HG03139 (cell line): ENCODE data around the gene C19orf47.
A peak's percentile ranks its signal among the peaks of the same experiment; 100 is the strongest.

ENCODE experiments used
- ATAC-seq: cut with Tn5 transposase; IDR thresholded peaks from one replicate; pipeline ENCODE4 v1.9.1; 2021; ENCODE audit not compliant: unreplicated experiment

Gene C19orf47

DNA sequence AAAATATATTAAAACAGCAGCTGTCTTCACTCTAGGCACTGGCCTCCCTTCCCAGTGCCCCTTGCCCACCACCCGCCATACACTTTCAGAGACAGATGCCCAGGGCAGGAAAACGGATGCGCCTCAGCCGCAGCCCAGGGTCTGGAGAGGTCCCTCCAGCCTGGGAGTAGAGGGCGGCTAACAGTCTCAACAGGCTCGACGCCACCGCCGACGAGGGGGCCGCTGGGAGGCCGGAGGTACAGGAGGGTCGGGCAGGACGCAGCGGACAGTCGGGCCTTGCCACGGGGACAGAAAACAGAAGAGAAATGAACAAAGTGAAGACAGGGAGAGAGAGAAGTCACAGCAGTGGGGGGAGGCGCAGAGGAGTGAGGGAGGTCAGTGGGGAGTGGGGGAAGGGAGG is 27.1 kb downstream of the C19orf47 start:
- no peak for ATAC-seq

DNA sequence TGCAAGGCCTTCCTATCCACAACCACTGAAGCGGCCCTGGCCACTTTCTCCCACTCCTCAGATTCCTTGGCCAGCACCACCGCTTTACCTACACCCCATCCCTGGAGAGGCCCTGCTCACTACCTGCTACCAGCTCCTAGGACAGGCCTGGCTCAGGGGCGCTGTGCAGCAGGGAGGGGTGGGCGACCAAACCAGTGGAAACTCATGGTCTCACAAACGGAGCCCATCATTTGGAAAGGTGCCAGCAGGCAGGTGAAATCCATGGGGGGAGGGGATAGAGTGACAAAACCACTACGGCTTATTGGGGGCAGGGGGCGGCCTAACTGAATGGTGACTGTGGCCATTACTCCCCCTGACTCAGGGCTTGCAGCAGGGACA is 27.6 kb downstream of the C19orf47 start:
- no peak for ATAC-seq

DNA sequence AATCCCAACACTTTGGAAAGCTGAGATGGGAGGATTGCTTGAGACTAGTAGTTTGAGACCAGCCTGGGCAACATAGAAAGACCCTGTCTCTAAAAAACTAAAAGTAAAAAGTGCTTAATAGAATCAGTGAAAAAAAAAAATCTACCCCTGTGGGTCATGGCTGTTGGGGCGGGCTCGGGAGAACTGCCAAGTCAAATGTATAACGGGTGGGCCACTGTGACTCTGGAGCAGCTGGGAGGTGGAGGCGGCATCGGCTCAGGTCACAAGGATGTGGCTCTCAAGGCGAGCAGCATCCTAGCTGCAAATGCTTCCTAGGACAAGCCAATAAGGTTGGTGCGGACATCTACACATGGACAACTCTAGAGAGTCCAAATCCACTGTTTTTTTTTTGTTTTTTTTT is 30.9 kb downstream of the C19orf47 start:
- ATAC-seq: no peak

DNA sequence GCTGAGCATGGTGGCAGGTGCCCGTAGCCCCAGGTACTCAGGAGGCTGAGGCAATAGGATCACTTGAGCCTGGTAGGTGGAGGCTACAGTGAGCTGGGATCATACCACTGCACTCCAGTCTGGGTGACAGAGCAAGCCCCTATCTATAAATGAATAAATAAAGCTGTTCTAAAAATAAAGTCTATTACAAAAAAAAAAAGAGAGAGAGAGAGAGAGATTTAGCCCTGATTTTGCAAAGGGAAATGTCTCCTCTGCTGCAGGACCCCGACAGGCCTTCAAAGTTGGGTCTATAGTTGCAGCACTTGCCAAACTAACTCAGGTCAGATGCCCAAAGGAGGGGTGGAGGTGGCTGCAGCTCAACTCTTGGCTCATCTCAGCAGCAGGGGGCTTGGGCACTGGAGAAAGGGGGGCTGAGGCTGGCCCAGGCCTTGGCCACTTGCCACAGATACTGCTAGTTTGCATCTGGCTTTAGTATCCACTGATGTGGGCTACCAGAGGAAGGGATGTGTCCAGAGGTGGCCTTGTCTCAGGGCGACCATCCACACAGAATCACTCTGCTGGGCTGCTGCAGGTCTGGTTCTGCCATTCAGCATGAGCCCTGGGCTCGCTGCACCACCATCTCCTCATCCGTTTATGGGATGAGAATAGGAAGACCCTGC is 32.3 kb downstream of the C19orf47 start:
- ATAC-seq: no peak

DNA sequence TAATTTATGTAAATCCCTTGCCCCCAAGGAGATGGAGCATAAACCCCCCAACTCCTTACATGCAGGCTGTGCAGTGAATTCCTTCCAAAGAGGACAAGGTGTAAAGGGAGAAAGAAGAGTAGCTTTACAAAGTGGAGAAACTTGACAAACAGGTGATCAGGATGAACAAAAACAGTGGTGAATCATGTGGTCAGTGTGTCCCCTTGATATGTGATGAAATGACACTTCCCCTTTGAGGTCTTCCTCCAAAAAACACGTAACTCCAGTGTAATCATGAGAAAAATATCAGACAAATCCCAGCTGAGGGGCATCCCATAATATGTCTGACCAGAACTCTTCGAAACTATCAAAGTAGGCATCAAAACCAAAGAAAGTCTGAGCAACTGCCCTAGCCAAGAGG is 33.5 kb downstream of the C19orf47 start:
- no peak for ATAC-seq

DNA sequence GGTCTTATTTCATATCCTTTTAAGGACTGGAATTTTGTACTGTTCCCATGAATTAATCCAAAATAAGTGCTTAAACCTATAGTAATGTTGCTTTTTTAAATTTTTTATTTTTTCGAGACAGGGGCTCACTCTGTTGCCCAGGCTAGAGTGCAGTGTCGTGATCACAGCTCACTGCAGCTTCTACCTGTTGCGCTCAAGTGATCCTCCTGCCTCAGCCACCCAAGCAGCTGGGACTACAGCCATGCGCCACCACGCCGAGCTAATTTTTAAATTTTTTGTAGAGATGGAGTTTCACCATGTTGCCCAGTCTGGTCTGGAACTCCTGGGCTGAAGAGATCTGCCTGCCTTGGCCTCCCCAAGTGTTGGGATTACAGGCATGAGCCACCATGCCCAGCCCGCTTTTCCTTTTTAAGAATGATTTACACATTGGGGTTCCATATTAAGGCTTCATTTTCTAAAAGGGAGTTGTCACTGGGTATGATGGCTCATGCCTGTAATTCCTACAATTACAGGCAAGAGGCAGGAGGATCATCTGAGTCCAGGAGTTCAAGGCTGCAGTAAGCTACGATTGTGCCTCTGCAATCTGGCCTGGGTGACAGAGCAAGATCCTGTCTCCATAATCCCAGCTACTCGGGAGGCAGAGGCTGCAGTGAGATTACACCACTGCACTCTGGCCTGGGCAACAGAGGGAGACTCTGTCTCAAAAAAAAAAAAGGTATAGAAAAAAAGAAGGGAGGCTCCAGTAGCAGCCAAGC is 34.8 kb downstream of the C19orf47 start:
- no peak for ATAC-seq

DNA sequence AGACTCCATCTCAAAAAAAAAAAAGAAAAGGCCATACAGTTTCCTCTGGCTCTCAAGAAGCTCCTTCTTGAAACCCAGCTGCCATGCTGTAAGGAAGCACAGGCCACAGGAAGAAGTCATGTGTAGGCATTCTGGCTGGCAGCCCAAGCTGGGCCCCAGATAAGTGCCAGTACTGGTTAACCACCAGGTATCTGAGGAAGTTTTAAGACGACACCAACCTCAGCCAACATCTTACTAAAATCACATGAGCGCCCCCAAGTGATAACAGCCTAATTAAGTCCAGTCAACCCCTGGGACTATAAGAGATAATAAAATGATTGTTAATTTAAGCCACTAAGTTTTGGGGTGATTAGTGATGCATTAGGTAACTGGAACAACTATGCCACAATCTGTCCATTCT is 35.7 kb downstream of the C19orf47 start:
- no peak for ATAC-seq

DNA sequence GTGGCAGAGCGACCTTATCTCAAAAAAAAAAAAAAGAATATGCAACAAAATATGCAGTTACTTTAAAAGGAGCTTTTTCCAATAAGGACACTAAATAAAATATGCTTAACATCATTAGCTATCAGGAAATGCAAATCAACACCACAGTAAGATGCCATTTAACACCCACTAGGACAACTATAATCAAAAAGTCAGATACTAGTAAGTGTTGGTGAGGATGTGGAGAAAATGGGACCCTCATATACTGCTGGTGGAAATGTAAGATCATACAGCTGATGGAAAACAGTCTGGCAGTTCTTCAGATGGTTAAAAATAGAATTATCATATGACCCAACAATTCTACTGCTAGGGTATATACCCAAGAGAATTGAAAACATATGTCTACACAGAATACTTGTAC is 38.5 kb downstream of the C19orf47 start:
- ATAC-seq: no peak

DNA sequence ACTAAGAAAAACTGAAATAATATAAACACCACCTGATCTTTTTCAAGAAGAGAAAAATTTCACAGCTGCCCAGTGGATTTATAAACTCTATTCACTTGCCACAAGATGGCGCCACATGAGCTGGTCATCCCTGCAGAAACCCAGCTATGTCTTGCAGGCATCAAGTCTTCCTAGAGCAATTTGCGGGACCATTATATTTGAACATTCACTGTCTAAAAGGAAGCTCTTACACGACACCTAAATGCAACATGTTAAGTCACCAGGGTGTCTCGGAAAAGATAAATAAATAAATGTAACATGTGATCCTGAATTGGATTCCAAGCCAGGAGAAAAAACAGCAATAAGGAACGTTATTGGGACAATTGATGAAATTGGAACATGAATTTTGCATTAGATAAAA is 42.8 kb downstream of the C19orf47 start:
- no peak for ATAC-seq

DNA sequence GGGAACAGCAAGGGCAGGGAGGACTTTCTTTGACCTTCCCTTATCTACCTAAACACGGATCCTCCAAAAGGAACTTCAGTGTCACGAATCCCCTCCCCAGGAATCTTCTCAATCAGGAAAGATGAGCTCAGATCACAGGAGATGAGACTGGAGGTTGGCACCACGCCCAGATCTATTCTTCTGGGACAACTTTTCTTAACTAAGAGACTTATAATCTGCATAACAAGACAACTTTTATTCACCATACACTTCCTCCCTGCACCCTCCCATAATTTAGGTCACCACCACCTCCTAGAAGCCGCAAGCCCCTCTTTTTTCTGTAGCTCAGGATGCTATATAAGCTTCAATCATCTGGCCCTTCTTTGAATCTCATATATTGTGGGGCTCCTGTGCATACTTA is 43.9 kb downstream of the C19orf47 start:
- no peak for ATAC-seq

DNA sequence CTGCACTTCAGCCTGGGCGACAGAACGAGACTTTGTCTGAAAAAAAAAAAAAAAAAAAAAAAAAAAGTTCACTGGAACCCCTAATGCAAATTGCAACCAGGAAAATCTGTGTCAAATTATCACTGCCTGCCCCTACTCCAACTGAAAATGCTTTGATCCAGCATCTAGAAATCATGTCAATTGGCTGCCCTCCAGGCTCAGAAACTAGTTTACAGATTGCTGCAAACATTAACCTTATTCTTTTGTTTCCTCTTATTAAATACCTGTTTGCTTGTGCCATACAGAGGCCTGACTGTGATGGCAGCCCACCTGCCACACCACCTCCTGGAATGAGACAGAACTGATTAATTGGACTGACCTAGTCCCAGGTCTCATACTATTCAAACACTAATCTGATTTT is 44.4 kb downstream of the C19orf47 start:
- no peak for ATAC-seq

DNA sequence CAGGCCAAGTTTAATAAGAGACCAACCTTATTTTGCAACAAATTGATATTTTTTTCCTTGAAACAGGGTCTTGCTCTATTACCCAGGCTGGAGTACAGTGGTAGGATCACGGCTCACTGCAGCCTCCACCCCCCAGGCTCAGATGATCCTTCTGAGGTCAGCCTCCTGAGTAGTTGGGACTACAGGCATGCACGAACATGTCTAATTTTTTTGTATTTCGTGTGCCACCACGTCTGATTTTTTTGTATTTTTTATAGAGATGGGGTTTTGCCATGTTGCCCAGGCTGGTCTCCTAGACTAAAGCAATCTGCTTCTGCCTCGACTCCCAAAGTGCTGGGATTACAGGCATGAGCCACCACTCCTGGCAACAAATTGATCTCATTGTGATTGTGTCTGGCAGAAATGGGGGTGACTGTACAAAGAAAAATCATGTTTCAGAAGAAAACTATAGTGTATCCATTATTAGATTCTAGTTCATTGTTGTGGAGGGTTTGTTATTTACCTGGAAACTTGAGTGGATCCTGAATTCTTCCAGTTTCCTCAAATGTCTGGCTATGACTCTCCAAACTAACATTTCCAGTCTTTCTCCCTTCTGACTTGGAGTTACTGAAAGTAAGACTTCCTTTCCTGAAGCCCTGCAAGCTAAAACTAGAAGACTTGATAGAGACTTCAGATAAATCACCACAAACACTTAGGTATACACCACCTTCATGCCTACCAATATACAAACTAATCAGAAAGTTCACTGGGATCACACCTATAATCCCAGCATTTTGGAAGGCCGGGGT is 45.8 kb downstream of the C19orf47 start:
- ATAC-seq: no peak

DNA sequence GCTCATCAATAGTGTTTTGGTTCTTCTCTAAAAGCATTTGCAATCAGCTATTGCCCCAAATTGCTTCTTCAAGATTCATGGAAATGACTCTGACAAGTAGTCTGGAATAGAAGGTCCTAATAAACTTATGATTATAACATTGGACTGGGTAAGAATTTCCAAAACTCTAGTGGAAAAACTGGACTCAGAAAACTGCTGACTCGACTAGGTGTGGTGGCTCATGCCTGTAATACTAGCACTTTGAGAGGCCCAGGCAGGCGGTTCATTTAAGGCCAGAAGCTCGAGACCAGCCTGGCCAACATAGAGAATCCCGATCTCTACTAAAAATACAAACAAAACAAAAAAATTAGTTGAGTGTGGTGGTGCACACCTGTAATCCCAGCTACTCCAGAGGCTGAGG is 47.5 kb downstream of the C19orf47 start:
- ATAC-seq: no peak

DNA sequence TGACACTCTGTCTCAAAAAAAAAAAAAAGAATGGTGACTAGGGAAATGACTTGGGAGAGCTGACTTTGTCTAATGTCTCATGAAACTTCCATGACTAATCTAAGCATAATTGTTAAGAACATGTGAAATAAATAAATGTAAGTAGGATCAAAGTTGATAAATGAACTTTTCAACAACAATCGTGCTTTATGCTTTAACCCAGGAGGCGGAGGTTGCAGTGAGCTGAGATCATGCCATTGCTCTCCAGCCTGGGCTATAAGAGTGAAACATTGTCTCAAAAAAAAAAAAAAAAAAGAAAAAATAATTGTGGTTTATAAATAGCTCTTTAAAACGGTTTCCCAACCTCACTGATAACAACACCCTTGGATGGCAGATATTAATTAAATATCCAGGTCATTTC is 50.2 kb downstream of the C19orf47 start:
- no peak for ATAC-seq

DNA sequence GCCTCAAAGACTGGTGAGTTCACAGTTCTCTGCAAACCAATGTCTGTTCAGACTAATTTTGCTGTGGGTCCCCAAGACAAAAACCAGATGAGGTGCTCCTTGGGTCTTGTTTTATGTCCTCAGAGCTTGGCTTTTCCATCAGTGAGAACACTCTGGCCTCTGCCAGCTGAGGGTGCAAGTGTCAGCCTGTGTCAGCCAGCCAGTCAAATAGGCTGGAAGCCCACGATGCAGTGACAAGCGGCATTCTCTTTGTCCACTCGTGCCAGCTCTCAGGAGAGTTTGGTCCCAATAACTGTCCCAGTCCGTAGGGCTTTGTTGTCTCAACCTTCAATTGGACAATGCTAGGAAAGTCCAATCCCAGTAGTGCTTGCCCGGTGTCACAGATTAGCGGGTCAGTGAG is 53.6 kb downstream of the C19orf47 start:
- no peak for ATAC-seq

DNA sequence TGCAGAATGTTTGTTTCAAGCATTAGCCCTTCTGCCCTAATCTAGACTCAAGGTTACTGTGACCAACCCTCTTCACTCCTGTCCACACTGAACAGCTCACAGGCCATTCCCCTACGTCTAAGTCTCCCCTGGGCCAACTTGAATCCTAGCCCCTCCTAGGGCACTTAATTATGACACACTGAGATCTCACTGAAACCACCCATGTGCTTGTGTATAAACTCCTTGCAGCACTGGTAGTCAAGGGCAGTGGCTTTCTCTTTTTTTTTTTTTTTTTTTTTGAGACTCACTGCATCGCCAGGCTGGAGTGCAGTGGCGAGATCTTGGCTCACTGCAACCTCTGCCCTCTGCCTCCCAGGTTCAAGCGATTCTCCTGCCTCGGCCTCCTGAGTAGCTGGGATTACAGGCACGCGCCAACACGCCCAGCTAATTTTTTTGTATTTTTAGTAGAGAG is 61.2 kb downstream of the C19orf47 start:
- ATAC-seq: no peak

DNA sequence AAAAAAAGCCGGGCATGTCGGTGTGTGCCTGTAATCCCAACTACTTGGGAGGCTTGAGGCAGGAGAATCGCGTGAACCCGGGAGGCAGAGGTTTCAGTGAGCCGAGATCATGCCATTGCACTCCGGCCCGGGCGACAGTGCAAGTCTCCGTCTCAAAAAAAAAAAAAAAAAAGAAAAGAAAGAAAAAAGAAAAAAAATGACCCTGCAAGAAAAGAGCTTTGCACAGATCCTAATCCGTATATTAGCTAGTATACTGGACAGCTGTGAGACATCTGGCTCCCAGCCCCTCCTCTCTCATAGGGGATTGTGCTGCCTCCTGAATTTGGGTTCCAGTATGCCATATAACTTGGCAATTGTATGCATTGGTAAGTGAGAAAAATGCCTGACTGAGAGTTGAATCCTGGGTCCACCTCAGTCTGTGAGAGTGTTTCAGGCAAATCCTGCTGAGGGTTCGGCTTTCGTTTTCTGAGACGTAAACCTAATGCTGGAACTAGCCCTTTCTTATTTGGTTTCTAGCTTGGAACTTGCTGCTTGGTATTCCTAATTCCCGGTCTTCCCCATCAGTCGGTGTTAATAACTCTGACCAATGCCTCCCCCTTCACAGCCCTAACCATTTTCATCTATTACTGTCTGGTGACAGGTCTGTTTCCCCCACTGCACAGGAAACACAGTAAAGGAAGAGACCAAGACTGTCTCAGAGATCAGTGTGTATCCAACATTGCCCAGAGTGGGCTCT is 61.8 kb downstream of the C19orf47 start:
- no peak for ATAC-seq

DNA sequence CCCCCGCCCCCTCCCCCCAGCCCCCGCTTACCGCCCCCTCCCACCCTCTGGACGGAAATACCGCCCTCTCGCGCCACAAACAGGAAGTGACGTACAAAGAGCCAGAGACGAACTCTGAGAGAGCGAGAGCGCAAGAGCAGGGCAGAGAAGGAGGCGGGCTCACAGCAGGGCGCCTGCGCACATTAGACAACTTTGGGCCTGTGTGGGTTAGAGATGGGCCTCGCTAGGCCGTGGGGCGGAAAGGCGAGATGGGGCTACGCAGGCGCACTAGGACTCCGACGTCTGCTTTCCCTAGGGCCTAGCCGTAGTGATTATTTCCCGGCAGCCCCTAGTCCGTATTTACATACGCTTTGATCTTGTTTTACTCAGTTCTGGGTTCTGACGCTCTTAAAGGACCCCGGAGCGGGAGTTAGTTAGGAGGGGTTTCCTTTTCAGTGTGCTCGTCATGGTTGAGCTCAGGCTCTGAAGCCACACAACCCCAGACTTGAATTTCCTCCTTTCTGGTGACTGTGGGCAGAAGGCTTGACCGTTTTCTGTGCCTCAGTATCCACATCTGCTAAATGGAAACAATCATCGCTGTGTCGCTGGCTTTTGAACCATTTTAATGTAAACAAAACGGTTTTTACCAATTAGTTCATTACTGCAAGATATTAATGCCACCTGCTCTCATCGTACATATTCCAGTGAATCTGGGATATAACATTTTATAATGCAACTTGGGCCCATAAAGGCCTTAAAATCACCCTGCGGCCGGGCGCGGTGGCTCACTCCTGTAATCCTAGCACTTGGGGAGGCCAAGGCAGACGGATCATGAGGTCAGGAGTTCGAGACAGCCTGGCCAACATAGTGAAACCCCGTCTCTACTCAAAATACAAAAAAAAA is 62.6 kb downstream of the C19orf47 start:
- ATAC-seq: peak; percentile 81

DNA sequence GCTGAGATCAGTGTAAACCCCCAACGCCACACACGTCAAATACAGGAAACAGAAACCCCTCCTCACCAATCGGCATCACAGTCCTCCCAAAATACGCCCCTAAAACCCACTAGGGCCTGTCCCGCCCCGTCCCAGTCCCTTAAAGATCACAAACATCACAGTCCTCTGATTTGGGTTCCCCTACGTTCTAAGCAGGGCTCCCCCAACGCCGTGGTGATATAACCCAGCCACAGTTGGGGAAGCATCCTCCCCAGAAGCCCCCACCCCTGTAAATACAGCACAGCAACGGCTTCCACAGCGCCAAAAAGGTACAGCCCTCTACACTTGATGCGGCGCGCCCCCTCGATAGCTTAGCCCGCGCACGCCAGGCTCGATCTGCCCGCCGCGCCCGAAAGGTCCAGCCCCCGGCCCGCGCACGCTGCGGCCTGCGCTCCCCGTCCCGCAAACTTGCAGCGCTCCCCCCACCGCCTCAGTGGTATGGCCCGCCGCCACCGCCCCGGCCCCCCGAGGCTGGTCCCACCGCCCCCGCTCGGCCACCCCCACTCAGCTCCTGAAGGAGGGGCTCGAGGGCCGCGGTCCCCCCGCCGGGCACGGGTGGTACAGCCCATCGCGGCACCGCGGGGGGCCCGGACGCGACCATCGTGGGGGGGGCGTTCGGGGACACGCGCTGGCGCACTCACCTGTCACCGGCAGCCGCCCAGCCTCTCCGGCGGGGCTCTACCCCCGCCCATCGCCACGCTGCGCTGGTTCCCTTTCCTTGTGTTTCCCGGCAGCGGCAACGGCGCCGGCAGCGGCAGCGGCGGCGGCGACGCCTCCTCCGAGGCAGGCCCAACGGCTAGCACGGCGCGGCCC is 63.5 kb downstream of the C19orf47 start, which contains the start of gene AKT2:
AKT2 (minus strand) TSS at position 845 of the 852 bp plus-strand sequence. CDS start 20,078 bp downstream, outside the sequence.
- peak; percentile 17 for ATAC-seq

DNA sequence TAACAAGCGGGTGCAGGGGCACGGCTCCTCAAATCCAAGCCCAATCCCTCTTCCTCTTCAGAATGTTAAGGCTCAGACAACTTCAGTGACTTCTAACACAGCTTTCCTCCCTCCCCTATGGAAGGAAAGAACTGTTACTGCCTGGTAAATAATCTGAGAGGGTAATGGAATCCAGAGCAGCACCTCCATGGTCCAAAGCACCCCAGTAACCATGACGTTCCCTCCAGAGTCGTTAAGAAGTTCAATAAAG is 64.0 kb downstream of the C19orf47 start:
- no peak for ATAC-seq
